NCI-H524 treated with DMSO at 0.1 percent for 48 hours (cell line): ENCODE measurements around the gene MED16.
"Not testable (repeated sequence)": the region's sequence is repeated elsewhere in the genome, so short reads cannot be mapped to it uniquely, and the experiment has no call there.

ENCODE experiments used
- DNase-seq: peaks from one replicate; lab custom pipeline; 2025; lab: John Stamatoyannopoulos, UW

The MED16 gene

DNA sequence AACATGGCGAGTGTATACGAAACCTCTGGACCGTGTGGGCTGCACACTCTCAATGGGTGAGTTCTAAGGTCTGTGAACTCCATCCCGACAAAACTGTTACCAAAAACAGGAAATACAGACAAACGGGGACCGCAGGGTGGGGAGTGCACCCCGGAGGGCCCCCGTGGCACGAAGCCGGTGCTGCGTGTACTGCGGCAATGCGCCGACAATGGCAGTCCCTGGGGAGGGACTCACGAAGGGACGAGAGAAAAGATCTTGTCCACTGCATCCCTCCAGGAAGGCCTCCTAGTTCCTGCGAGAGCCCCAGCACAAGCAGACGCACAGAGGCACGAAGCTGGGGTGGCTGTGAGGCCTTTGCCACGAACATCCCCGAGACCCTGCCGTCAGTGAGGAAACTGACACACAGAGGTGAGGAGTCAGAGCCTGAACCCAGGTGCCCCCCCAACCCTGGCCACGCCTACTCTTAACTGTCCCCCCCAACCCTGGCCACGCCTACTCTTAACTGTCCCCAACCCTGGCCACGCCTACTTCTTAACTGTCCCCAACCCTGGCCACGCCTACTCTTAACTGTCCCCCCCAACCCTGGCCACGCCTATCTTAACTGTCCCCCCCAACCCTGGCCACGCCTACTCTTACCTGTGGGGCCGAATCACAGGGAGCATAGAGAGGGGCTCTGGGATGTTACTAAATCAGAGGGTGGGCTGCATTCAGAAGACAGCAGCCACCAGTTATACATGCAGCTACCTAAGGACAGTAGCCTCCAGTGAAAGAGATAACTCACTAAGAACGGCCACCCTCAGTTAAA lies 4.2 kb downstream of the MED16 start:
- no peak for DNase-seq

DNA sequence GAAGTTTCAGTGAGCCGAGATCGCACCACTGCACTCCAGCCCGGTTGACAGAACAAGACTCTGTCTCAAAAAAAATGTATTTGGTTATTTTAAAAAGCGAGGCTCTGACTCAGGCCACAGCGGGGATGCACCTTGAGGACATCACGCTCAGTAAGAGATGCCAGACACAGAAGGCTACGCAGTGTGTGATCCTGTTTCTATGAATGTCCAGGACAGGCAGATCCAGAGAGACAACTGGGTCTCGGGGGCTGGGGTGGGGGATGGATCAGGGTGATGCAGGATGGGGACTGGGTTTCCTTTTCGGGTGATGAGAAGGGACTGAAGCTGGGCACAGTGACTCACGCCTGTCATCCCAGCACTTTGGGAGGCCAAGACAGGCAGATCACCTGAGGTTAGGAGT lies 5.4 kb downstream of the MED16 start:
- DNase-seq, result no peak

DNA sequence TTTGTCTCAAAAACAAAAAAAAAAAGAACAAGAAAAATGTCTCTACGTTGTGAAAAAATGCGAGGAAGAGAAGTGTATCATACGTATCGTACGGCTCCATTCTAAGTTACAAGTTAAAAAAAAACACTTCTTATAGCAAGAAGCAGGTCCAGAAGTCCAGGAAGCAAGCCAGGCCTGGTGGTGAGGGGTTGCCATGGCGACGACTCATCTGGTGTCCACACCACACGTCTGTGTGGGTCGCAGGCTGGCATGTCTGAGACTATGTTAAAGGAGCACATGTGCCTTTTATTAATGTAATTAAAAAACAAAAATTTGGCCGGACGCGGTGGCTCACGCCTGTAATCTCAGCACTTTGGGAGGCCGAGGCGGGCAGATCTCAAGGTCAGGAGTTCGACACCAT lies 5.9 kb downstream of the MED16 start:
- DNase-seq, result no peak

DNA sequence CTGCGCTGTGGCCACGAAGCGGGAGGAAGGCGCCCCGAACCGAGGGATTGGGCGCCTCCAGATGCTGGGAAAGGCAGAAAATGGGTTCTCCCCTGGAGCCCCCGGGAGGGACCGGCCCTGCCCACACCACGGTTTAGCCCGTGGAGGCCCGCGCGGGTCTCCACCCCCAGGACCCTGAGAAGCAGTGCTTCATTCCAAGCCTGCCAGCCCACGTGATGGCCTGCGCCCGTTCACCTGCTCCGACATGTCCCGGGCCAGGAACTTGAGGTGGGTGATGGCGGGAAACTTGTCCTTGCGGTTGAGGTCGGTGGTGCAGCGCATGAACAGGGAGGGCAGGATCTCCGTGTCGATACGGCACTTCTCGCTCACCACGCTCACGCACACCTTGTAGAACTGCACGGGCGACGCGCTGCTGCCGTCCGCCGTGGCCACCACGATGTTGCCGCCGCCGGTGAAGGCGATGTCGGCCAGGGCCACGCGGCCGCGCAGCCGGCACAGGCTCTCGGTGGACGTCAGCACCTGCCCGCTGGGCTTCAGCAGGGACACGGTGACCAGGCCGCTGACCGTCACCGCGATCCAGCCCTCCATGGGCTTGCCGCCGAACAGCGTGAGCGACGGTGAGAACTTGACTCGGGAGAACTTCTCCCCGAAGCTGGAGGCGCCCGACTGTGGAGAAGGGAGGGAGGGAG lies 7.3 kb downstream of the MED16 start:
- DNase-seq, result no peak

DNA sequence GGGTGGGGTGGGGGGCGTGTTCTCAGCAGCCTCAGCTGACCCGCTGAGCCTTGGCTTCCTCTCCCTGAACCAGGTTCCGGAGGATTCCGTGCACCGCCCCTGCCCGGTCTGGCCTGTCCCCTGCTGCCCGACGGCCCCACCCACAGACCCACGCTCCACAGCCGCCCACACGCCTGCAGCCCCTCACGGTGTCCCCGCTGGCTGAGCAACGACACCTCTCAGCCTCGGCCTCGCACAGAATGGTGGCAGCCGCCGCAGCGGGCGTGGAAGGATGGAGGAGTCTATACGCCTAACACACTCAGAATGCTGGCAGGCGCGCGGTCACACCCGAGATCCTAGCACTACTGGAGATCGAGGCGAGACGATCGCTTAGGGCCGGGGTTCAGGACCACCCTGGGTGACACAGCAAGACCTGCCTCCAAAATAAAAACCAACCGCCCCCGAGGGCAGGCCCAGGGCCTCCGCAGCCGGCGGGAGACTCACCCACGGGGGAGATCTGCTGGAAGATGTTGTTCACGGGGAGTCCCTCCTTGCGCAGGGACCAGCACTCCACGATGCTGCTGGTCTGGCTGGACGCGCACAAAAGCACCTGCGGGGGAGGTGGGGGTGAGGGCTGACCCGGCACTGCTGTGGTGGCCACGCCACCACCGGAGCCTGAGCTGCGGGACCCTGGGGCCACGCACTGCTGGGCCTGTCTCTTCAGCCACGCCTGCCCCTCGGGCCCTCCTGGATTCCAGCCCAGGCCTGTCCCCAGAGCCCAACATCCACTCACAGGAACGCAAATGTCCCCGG lies 8.4 kb downstream of the MED16 start:
- DNase-seq, result no peak

DNA sequence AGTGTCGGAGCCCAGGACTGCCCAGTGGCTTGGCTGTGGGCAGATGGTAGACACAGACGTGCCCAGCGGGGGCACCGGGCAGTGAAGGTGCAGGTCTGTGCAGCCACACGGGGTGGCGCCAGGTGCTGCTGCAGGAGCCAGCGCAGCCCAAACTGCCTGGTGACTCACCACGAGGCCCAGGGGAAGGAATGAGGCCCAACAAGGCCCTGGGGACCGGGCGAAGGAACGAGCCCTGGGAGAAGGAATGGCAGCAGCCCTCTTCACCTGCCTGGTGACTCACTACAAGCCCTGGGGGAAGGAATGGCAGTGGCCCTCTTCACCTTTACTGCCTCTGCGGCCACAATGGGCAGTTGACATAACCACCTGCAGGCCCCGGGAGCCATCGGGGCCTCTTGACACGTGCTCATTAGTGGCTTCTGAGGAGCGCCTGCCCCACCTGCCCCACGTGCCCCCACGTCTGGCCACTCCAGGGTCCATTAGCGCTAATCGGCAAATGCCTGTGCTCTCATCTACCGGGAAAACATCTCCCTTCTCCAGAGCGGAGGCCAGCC lies 9.3 kb downstream of the MED16 start:
- no peak for DNase-seq

DNA sequence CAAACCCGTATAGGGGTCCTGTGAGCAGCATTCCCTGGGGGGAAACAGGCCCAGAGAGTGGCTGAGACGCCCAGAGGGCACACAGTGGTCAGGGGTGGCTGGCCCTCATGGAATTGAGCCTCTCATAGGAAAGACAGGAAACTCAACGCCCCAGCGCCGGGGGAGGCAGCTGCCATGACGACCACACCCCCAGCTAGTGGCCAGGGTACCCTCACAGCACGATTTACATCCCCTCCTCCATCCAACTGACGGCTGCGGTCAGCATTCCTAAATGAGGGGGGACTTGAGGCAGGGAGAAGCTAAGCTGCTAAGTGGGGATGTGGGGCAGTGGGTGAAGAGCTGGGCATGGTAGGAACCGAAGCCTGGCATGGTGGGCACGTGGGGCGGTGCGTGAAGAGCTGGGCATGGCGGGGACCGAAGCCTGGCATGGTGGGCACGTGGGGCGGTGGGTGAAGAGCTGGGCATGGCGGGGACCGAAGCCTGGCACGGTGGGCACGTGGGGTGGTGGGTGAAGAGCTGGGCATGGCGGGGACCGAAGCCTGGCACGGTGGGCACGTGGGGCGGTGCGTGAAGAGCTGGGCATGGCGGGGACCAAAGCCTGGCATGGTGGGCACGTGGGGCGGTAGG lies 10.0 kb downstream of the MED16 start:
- DNase-seq, result no peak

DNA sequence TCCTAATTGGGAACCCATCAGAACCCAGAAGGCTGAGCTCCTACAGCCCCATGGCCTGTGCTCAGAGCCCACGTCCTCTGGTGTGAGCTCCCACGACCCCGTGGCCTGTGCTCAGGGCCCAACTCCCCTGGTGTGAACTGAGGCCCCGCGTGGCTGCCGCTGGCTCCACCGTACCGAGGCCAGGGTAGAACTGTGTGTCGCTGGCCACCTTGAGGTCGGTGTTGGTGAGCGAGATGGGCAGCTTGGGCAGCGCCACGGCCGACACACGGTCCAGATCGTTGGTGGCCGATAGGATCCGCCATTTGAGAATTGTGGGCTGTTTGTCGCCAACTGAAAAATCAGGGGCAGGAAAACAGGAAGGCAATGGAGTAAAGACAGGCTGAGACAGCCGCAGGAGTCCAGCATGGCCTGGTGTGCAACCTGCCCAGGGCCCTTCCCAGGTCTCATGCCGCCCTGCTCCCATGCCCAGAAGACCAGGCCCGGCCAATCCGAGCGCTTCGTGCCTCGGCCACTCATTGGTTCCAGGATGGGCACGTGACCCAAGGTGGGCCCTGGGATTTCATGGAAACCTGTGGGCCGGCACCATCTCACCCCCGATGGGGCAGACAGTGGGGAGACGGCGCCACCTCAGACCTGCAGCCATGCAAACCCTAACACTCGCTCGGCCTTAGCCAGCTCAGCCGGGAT lies 11.5 kb downstream of the MED16 start:
- DNase-seq, result no peak

DNA sequence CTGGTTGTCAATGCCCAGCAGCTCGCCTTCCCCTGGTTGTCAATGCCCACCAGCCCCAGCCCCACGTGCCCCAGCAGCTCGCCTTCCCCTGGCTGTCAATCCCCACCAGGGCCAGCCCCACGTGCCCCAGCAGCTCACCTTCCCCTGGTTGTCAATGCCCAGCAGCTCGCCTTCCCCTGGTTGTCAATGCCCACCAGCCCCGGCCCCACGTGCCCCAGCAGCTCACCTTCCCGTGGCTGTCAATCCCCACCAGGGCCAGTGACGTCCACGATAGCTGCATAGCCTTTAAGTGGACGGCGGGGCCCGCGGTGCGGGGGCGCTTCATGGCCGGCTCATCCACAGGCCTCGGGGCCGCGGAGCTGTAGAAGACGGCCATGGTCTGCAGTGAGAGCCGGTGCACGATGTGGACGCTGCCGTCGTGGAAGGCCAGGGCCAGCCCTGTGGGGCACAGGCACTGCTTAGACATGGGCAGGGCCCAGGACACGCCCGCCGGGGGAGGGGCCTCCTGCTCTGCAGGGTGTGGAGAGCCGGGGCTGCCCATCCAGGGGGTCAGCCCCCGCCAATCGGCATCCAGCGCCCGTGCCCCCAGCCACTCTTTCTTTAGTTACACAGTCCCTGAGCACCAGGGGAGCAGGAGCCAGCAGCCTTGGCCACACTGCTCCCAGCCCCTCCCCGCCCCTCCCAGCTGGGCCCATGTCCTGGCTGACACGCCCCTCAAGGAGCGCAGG lies 13.1 kb downstream of the MED16 start:
- DNase-seq, result no peak

DNA sequence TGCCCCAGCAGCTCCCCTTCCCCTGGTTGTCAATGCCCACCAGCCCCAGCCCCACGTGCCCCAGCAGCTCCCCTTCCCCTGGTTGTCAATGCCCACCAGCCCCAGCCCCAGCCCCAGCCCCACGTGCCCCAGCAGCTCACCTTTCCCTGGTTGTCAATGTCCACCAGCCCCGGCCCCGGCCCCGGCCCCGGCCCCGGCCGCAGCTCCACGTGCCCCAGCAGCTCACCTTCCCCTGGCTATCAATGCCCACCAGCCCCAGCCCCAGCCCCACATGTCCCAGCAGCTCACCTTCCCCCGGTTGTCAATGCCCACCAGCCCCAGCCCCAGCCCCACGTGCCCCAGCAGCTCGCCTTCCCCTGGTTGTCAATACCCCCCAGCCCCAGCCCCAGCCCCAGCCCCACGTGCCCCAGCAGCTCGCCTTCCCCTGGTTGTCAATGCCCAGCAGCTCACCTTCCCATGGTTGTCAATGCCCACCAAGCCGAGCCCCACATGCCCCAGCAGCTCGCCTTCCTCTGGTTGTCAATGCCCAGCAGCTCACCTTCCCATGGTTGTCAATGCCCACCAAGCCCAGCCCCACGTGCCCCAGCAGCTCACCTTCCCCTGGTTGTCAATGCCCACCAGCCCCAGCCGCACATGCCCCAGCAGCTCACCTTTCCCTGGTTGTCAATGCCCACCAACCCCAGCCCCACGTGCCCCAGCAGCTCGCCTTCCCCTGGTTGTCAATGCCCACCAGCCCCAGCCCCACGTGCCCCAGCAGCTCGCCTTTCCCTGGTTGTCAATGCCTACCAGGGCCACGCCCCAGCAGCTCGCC lies 14.0 kb downstream of the MED16 start:
- DNase-seq, result not testable (repeated sequence)

DNA sequence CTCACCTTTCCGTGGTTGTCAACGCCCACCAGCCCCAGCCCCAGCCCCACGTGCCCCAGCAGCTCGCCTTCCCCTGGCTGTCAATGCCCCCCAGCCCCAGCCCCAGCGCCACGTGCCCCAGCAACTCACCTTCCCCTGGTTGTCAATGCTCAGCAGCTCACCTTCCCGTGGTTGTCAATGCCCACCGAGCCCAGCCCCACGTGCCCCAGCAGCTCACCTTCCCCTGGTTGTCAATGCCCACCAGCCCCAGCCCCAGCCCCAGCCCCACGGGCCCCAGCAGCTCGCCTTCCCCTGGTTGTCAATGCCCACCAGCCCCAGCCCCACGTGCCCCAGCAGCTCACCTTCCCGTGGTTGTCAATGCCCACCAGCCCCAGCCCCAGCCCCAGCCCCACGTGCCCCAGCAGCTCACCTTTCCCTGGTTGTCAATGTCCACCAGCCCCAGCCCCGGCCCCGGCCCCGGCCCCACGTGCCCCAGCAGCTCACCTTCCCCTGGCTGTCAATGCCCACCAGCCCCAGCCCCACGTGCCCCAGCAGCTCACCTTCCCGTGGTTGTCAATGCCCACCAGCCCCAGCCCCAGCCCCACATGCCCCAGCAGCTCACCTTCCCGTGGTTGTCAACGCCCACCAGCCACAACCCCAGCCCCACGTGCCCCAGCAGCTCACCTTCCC lies 14.9 kb downstream of the MED16 start:
- not testable (repeated sequence) for DNase-seq

DNA sequence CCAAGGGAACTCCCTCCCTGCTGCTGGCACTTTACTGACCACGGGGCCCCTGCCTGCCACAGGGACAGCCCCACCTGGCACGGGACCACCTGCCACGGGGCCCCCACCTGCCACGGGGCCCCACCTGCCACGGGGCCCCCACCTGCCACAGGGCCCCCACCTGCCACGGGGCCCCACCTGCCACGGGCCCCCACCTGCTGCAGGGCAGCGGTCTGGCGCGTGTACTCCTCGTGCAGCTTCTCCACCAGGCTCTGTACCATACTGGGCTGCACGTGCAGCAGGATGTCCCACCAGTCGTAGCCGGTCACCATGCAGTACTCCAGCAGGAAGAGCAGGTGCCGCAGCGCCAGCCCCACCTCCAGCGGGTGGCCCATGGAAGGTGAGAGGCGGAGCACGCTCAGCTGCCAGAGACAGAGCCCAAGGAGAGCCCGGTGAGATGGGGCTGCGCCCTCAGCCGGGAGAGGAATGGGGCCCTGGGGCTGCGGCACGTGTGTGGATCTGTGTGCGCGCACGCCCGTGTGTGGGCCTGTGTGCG lies 16.1 kb downstream of the MED16 start:
- no peak for DNase-seq

DNA sequence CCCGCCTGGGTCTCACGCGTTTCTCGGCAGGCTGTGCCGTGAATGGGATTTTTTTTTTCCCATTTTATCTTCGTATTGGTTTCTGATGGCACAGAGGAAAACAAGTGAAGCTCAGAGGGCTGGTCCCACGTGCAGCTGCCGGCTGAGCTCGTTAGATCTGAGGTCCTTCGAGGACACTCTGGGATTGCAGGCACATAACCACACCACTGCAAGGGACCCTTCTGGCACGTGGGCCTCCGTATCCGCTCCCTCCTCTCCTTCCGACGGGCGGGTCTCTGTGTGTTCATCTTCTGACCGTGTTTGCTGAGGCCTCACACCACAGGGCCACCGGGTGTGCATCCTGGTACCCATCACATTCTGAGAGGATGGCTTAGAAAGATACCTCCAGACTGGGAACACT lies 16.9 kb downstream of the MED16 start:
- no peak for DNase-seq

DNA sequence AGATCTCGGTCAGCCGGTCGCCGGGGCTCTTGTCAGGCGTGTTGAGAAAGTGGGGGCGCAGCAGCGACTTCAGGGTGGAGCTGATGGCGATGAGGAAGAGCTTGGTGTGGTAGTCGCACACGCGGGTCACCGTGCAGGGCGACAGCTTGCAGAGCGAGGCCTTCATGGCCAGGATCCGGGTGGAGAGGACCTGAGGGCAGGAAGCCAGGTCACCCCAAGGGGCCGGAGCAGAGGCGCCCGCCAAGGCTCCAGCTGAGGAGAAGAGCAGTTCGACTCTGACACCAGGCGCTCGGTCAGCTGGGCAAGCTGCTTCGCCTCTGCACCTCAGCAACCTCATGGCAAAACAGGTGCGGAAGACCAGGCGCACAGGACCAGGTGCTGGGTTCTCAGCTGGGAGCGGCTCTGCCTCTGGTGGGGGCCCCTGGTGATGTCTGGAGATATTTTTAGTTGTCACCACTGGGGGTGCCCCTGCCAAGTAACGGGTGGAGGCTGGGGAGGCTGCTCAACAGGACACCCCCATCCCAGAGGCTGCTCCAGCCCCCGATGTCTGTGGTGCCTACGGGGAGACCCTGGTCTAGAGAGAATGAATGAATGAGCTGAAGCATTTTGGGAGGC lies 17.6 kb downstream of the MED16 start:
- DNase-seq, result no peak

DNA sequence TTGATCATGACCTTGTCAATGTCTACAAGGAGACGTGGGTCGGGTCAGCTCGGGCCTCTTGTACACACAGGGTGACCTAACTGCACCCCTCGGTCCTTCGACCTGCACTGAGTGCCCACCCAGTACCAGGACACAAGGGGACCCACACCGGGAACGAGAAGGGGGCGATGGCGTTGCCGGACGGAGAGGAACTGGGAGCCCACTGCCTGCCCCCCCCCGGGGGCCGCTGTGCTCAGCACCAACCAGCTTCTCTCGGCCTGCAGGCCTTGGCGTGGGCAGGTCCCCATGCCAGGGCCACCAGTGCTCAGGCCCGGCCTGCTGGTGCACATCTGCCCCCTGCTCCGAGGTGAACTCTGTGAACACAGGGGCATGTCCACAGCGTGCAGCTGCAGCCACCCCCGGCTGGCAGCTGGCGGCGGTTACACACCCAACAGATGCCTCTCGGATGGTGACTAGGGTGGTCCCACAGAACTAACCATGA lies 19.4 kb downstream of the MED16 start:
- no peak for DNase-seq

DNA sequence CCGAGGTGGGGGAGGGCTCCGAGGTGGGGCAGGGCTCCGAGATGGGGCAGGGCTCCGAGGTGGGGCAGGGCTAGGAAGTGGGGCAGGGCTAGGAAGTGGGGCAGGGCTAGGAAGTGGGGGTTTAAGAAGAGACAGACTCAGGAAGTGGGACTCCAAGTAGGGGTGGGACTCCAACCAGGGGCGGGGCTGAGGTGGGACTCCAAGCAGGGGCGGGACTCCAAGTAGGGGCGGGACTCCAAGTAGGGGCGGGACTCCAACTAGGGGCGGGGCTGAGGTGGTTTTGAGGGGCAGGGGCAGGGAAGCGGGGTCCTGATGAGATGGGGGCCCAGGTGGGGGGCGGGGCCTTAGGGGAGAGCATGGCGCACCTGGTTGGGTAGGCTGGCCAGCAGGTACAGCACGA lies 19.9 kb downstream of the MED16 start:
- DNase-seq, result no peak

DNA sequence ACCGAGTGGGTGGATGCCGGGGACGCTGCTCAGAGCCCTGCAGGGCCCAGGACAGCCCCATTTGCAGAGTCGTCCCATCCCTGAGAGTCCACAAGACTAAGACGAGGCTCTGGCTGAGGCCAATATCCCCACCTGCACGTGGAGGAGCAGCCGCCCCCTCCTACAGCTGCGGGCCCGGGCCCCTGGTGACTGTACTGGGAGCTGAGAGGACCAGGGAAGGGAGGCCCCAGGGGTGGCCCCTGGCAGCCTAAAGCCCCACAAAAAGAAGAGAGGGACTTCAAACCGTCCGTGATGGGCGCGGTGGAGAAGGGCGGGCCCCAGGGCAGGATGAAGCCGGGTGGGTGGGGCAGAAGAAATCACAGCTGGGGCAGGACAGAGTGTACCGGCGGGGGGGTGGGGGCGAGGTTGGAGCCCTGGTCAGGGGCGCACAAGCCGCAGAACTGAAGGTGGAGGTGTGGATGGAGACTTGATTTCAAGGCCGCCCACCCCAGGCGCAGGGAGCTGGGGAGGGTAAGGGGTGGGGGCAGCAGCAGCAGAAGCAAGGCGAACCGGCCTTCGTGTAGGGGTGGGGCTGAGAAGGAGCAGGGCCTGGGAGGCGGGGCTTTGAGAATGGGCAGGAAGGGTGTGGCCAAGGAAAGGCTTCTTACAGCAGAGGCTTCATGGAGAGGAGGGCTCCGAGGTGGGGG lies 20.6 kb downstream of the MED16 start:
- no peak for DNase-seq
